ENCODE data around the gene RBM6. TPM values are rescaled to one million over a fixed set of nuclear protein-coding genes. Genes with fewer than 3 reads are reported as not detected.

Gene RBM6
- total RNA-seq, 1 experiment from 2014 or later = 90.7 TPM

DNA sequence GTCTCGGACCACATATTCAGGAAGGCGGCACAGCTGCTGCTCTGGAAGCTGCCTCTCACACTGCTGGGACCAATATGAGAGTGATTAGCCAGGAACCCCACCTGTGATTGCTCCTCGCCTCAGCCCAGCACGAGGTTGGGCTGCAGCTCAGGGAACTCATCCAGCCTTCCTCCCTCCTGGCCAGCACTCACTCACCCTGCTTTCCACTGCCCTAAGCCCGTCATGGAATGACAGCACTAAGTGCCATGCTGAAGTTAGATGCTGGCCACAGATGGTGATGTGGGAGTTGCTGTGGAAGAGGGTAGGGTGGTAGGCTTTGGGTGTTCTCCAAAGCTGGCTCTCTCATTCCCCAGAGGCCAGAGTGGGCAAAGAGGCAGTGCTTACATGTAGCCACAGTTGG is 43.6 kb upstream of the RBM6 start:
- Mint-ChIP-seq H3K4me3 (no peak overlapping the region), H3K27ac (no peak overlapping the region), H3K9me3 (no peaks in the 10 kb centered on the region), H3K4me1 (peaks cover 3% of the 10 kb centered on the region in 2 experiments; a peak in 3 of 4 replicates), H3K36me3 (ENCODE audit: insufficient read depth in 1 of 3, low read depth in 3 of 3) (peaks cover 0 to 5% (median 3%) of the 10 kb centered on the region in 3 experiments; a peak in 2 of 7 replicates), H3K27me3 (ENCODE audit: low read depth) (no peaks in the 10 kb centered on the region)
- Histone ChIP-seq H2AFZ (ENCODE audit: low read length) (no peak overlapping the region), H3K23ac (ENCODE audit: insufficient read length, low read depth, low read length) (no peak overlapping the region), H2BK120ac (ENCODE audit: low read depth, low read length, poor library complexity, severe bottlenecking) (no peak overlapping the region), H3K23me2 (ENCODE audit: insufficient read length, low read depth, low read length, poor library complexity, severe bottlenecking) (no peaks in the 10 kb centered on the region), H2BK15ac (ENCODE audit: low read depth, low read length) (no peak overlapping the region), H3K4me1 (ENCODE audit: insufficient read depth, low read length) (no peaks in the 10 kb centered on the region), H2BK20ac (ENCODE audit: low read depth, low read length, poor library complexity, severe bottlenecking) (no peak overlapping the region), H4K20me1 (ENCODE audit: control insufficient read depth, insufficient read depth, insufficient read length) (peaks cover 5% of the 10 kb centered on the region), H4K5ac (ENCODE audit: insufficient read length, low read depth, low read length) (no peak overlapping the region), H3K4me2 (ENCODE audit: insufficient read depth, insufficient read length, low read length) (no peak overlapping the region), H3K4ac (ENCODE audit: low read depth, low read length) (no peak overlapping the region), H3K79me2 (ENCODE audit: insufficient read depth, low read length) (no peaks in the 10 kb centered on the region), H3K9me3 (ENCODE audit: control insufficient read depth, low read depth, low read length) (no peaks in the 10 kb centered on the region), H3K27me3 (ENCODE audit: insufficient read depth, low read length) (no peaks in the 10 kb centered on the region), H2AK5ac (ENCODE audit: insufficient read length, low read length) (no peak overlapping the region), H2BK12ac (ENCODE audit: insufficient read length, low read depth, low read length) (no peak overlapping the region), H4K8ac (replicated peaks; ENCODE audit: insufficient read length, low read depth, low read length) (no peak overlapping the region), H2BK5ac (ENCODE audit: insufficient read length, low read length) (no peak overlapping the region), H3T11ph (ENCODE audit: low read length) (no peak overlapping the region), H3K9ac (ENCODE audit: extremely low read depth, insufficient read length, low read length) (no peak overlapping the region), H4K91ac (ENCODE audit: insufficient read length, low read depth, low read length) (no peak overlapping the region), H3K79me1 (ENCODE audit: insufficient read depth, low read depth, low read length, poor library complexity, severe bottlenecking) (no peaks in the 10 kb centered on the region), H3K56ac (ENCODE audit: insufficient read length, low read depth, low read length) (no peak overlapping the region), H3K14ac (ENCODE audit: insufficient read depth, low read length) (no peak overlapping the region; the same call in 1 of the 2 replicates), H3K18ac (ENCODE audit: insufficient read length, low read depth, low read length) (no peak overlapping the region), H3K27ac (ENCODE audit: insufficient read length, low read depth, low read length) (no peak overlapping the region)
- TF ChIP-seq, protein P1, sequence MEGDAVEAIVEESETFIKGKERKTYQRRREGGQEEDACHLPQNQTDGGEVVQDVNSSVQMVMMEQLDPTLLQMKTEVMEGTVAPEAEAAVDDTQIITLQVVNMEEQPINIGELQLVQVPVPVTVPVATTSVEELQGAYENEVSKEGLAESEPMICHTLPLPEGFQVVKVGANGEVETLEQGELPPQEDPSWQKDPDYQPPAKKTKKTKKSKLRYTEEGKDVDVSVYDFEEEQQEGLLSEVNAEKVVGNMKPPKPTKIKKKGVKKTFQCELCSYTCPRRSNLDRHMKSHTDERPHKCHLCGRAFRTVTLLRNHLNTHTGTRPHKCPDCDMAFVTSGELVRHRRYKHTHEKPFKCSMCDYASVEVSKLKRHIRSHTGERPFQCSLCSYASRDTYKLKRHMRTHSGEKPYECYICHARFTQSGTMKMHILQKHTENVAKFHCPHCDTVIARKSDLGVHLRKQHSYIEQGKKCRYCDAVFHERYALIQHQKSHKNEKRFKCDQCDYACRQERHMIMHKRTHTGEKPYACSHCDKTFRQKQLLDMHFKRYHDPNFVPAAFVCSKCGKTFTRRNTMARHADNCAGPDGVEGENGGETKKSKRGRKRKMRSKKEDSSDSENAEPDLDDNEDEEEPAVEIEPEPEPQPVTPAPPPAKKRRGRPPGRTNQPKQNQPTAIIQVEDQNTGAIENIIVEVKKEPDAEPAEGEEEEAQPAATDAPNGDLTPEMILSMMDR (conservative IDR thresholded peaks at IDR 0.05) = no peak
- WGBS (ENCODE audit: extremely low coverage, insufficient read length, low lambda C conversion rate) = no CpG with 5 or more reads among the region's 5 CpGs
- no peak for DNase-seq
